HG03060 (cell line): Measurements from ENCODE around the gene SPRED3.
A peak's percentile ranks its signal among the peaks of the same experiment; 100 is the strongest.
"Not testable (repeated sequence)": the region's sequence is repeated elsewhere in the genome, so short reads cannot be mapped to it uniquely, and the experiment has no call there.

Experiments used
- ATAC-seq: cut with Tn5 transposase; IDR thresholded peaks from one replicate; pipeline ENCODE4 v1.9.1; 2021; ENCODE audit warnings: low read depth, moderate number of reproducible peaks; ENCODE audit not compliant: unreplicated experiment

Gene SPRED3

DNA sequence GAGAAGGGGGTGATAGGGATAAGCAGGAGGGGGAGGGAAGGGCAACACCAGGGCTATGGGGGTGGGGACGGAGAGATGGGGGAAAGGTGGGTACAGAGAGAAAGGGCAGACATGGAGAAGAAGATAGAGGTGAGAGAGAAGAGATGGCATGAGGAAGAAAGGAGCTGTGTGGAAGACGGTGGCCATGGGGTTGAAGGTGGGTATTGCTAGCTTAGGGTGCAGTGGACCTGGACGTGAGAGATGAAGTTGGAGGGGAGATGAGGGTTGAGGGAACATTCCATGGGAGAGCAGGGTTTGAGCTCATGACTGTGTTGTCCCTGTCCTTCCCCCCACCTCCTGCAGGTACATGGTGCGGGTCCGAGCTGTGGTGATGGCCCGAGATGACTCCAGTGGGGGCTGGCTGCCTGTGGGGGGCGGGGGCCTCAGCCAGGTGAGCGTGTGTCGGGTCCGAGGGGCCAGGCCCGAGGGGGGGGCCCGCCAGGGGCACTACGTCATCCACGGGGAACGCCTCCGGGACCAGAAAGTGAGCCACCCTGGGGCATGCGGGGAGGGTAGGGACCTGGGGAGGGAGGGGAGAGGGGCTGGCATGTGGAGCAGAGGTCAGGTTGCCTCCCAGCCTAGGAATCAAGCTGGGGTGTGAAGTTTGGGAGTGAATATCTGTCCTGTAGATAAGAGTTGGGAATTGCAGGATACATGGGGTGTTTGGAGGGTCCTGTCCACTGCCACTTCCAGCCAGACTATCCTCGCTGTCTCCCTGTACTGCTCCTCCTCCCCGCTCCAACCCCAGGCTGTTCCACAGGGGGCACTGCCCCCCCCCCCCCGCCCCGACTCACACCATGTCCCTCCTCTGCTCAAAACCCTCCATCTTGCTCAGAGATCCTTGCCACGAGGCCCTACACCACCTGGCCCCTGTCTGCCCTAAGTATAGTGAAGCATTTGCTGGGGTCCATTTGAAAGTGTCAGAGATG, 1.7 kb downstream of the SPRED3 start:
- no peak for ATAC-seq

- no peak for ATAC-seq
Measured at GRCh38 chr19:38391911-38392464, 3.5 kb downstream of the SPRED3 start.

GRCh38 chr19:38392707-38393308, 4.3 kb downstream of the SPRED3 start:
- no peak for ATAC-seq

DNA sequence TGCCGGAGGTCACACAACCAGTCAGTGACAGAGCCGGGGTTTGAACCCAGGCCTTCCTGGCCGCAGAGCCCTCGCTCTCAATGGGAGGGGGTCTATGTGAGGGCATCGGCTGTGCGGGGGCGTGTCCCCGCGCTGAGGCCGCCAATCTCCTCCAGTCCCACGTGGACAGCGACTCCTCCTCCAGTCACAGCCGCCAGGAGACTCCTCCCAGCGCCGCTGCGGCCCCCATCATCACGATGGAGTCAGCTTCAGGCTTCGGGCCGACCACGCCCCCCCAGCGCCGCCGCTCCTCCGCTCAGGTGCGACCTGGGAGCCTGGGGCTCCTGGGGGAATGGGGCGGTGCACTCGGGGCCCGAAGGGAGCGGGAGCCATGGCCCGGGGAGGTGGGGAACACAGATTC, 6.0 kb downstream of the SPRED3 start:
- no peak for ATAC-seq

DNA sequence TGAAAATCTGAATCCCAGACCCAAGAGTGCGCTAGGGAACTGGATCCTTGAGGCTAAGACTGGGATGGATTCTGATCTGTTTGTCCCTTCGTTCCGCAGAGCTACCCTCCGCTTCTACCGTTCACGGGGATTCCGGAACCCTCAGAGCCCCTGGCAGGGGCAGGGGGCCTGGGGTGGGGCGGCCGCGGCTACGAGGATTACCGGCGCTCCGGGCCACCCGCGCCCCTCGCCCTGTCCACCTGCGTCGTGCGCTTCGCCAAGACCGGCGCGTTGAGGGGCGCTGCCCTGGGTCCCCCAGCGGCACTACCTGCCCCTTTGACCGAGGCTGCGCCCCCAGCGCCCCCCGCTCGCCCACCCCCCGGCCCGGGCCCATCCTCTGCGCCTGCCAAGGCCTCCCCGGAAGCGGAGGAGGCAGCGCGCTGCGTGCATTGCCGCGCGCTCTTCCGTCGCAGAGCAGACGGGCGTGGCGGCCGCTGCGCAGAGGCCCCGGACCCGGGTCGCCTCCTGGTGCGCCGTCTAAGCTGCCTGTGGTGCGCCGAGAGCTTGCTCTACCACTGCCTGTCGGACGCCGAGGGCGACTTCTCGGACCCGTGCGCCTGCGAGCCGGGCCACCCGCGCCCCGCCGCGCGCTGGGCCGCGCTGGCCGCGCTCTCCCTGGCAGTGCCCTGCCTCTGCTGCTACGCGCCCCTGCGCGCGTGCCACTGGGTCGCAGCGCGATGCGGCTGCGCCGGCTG, 7.1 kb downstream of the SPRED3 start:
- no peak for ATAC-seq

GRCh38 chr19:38399081-38399480, 10.6 kb downstream of the SPRED3 start:
- ATAC-seq, result no peak

DNA sequence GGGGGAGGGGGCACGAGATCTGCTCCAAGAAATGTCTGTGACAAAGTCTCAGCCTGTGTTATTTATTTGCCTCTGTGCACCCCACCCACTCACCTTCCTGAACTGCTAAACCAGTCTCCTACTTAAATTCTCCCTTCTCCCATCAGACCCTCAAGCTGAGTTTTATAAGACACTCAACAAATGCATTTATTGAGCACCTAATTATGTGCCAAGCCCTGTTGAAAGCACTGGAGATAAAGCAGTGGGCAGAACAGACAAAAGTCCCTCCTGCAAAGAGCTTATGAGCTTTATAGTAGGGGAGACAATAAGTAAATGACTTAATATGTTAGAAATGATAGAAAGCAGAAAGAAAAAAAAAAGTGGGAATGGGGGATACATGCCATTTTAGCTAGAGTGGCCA, 11.0 kb downstream of the SPRED3 start:
- no peak for ATAC-seq

GRCh38 chr19:38400361-38400760, 11.9 kb downstream of the SPRED3 start:
- no peak for ATAC-seq

- no peak for ATAC-seq
Measured at GRCh38 chr19:38401148-38401547, 12.7 kb downstream of the SPRED3 start.

DNA sequence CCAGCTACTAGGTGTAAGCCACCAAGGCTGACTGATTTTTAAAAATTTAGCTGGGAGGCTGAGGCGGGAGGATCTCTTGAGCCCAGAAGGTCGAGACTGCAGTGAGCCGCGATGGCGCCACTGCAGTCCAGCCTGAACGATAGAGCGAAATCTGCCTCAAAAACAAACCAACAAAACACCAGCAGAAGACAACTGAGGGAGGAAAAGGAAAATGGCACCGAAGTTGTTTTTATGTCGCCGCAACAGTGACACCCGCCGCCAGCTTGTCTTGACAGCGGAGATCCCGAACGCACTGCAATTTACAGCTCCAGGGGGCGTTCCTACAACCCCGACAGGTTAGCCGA, 14.1 kb downstream of the SPRED3 start:
- ATAC-seq, result no peak

DNA sequence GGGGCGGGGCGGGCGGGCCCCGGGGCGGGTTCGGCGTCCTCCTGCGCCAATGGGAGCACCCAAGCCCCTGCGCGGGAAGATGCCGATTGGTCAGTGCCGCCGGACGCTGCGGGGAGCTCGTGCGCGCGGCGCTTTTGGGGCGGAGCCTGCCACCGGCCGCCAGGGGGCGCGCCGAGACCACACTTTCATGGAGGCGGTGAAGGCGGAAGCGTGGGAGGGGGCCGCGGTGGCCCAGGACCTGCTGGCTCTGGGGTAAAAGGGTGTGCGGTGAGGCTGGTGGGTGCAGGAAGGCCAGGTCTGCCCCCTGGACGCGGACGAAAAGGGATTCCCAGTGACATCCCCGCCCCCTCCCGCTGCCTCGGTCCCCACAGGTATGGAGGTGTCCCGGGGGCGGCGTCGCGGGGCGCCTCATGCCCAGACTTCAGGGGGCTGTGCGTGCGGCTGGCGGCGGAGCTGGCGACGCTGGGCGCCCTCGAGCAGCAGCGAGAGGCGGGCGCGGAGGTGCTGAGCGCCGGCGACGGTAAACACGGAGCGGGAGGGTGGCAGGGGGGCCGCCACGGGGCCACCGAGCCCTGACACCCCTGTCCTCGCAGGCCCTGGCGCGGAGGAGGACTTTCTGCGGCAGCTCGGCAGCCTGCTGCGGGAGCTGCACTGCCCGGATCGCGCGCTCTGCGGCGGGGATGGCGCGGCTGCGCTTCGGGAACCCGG, 14.6 kb downstream of the SPRED3 start, which contains the start of gene FAM98C:
FAM98C (plus strand) TSS at position 127 of the 708 bp plus-strand sequence; CDS start at position 188, 61 bp downstream.
- peak; percentile 68 for ATAC-seq

DNA sequence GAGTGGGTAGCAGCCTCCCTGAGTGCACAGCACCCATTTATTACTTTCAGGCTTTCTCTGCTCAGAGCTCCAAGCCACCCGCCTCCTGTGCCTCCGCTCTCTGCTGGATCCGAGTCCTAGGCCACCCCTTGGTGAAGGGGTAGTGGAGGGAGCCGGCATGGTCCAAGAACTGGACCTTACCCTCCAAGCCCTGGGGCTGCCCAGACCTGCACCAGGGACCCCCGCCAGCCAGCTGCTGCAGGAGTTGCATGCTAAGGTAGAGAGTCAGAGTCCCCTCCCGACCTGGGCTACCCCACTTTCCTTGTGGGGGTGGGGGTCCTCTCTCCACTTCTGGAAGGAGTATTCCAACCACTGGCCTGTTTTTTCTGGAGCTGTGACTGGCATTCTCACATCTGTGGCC, 16.4 kb downstream of the SPRED3 start:
- ATAC-seq, result no peak

DNA sequence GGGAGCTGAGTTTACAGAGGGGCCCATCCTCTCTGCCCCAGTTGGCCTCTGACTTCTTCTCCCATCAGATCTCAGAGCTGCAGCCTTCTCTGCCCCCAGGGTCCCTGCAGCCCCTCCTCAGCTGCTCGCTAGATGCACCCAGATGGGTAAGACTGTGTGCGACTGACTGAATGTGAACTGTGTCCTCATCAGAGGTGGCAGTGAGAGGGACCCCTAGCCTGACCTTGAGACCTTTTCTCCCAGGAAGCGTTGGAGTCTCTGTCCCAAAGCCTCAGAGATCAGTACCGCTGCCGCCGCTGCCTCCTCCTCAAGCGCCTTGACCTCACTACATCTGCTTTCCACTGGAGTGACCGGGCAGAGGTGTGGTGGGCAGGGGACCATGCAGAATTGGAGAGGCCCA, 16.8 kb downstream of the SPRED3 start:
- ATAC-seq, result no peak

DNA sequence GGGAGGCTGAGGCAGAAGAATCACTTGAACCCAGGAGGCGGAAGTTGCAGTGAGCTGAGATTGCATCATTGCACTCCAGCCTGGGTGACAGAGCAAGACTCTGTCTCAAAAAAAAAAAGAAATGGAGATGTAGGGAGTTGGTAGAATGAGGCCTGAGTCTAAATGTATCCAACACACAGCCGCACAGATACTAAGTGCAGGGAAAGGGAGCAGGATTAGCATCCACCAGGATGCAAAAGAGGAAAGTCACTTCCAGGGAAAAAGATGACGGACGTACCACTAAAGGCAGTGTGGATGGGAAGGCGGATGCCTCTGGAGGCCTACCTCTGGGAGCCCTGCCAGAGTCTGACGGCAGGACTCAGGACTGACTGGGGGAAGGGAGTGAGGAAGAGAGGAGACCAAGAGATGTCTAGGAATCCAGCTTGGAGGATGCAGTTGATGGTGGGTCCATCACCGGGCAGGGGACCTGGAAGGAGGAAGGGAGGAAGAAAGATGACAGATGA, 21.2 kb downstream of the SPRED3 start:
- ATAC-seq, result no peak

- ATAC-seq, result not testable (repeated sequence)
Measured at GRCh38 chr19:38410407-38410806, 21.9 kb downstream of the SPRED3 start.

GRCh38 chr19:38411041-38411712, 22.7 kb downstream of the SPRED3 start:
- no peak for ATAC-seq

DNA sequence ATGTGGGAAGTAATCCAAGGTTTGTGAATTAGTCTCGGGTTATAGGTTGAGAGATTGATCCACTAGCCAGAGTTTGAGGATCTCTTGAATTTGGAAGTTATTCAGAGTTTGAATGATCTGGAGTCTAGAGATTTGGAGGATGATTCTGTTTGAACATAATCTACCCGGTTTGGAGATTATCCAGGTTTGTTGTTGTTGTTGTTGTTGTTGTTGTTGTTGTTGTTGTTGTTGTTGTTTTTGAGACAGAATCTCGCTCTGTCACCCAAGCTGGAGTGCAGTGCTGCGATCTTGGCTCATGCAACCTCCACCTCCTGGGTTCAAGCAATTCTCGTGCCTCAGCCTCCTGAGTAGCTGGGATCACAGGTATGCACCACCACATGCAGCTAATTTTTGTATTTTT, 23.4 kb downstream of the SPRED3 start:
- not testable (repeated sequence) for ATAC-seq

DNA sequence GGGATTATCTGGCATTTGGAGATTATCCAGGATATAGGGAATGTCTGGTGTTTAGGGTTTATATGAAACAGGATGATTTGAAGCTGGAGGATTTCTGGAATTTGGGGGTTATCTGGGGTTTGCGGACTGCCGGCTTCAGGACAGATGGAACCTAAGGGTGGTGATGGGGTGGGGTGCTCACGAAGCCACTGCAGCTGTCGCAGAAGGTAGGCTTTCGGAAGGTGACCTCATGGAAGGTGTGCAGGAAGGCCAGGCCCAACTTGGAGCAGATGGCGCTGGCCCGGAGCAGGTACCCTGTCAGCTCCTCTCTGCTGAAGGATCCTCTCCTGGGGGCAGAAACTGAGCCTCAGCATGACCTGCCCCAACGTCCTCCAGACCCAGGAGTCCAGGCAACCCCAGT, 24.0 kb downstream of the SPRED3 start:
- ATAC-seq, result no peak

GRCh38 chr19:38412961-38413360, 24.5 kb downstream of the SPRED3 start:
- no peak for ATAC-seq

GRCh38 chr19:38413416-38413815, 24.9 kb downstream of the SPRED3 start:
- ATAC-seq, result no peak
